Pons (tissue), 1 donor: ENCODE measurements around the gene UBAC1.
"Not testable (repeated sequence)": the region's sequence is repeated elsewhere in the genome, so short reads cannot be mapped to it uniquely, and the experiment has no call there.

ENCODE experiments used
- DNase-seq: peaks from one replicate; pipeline ENCODE4 v3.0.0-alpha.2; 2016; ENCODE audit warnings: low spot score

The UBAC1 gene

DNA sequence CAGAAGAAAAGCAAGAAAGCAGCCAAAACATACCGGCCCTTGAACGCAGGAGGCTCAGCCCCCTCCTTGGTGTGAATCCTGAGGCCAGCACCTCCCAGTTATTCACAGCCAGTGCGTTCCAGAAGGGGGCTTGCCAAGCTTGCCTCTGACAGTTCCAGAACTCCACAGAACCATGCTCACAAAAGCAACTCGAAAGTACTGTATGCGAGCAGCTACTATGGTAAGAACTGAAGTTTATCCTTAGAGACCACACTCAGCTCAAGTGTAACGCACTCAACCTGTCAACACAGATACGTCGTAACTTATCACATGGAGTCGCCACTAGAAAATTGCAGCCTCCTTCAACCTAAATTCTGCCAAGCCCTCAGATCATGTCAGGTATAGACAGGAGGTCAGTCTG lies 1.4 kb downstream of the UBAC1 start:
- DNase-seq, result no peak

DNA sequence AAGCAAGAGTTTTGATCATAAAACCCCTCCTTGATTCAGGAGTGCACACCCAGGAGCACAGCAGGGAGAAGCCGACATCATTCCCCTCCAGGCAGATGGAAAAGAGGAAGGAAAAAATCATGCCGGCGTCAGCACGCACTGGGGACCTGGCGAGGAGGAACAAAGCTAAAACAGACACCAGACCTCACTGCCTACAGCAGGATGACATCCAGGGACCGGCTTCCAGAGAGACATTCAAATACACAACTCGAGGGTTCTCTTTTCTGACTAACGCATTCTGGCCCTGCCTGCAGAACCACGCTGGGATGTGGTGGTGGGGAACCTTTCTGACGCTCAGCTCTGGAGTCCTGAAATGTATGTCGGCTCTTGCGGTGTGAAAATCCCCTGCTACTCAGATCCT lies 2.7 kb downstream of the UBAC1 start:
- peak; percentile 50 for DNase-seq

DNA sequence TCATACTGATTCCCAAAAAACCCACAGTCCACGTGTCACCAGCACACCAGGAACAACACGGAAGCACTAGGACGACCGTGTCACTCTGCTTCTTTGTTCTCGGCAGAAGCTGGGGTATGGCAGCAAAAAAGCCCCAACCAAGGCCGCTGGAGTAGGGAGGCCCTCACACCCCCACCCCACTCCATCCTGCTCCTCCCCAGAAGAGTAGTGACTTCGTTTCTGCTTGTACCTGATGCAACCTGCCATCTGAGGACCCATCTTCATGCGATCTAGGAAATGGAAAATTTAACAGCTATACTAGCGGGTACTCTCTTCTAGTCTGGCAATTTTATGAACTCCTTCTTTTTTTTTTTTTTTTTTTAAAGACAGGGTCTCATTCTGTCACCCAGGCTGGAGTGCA lies 3.7 kb downstream of the UBAC1 start:
- no peak for DNase-seq

DNA sequence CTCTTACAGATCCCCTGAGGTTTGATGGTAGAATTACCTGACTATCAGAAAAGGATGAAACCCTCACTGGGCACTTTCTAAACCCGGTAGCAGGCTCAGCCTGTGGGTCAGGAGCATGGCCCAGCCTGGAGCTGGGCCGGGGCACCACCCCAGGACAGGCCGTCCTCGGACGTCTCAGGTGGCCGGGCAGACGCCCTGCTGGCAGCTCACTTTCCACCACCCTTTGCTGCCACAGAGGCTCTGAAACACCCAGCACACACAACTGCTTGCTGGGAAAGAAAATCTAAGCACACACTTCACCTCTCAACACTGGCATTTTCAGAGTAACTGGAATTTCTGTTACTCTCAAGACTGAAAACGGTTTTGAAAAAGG lies 4.4 kb downstream of the UBAC1 start:
- DNase-seq, result no peak

DNA sequence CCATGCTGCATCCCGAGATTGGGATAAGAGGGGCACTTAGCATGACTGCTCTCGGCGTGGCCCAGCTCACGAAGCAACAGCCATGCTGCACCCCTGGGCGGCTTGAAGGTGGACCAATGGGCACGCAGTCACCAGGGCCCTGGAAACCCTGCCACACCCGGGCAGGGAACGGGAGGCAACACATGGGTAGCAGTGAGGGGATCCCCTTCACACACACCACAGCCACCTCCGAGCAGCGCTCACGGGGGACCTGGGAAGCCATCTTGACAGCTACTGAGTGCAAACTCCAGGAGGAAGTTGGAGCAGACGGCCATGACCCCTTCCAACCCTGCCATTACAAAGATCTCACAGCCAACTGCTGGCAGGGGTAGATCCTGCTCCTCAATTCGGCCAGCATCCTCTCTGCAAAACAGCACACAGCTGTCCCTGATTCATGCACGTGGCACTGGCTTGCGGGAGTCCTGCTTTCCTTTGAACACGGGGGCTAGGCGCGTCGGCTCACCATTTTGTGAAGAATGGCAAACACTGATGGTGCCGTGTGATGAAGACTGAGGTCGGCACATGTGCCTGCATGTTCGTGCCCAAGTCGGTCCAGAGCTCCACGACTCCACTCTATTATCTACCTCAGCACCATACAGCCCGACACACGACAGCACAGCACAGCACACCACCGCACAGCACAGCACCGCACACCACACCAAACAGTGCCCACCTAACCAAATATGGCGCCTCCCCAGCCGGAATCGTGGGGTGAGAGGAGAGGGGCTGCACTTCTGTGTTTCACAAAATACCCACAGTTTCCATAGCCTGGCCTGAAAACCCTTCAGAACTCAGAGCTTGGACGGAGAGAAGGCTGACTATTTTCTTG lies 5.0 kb downstream of the UBAC1 start:
- DNase-seq, result no peak

DNA sequence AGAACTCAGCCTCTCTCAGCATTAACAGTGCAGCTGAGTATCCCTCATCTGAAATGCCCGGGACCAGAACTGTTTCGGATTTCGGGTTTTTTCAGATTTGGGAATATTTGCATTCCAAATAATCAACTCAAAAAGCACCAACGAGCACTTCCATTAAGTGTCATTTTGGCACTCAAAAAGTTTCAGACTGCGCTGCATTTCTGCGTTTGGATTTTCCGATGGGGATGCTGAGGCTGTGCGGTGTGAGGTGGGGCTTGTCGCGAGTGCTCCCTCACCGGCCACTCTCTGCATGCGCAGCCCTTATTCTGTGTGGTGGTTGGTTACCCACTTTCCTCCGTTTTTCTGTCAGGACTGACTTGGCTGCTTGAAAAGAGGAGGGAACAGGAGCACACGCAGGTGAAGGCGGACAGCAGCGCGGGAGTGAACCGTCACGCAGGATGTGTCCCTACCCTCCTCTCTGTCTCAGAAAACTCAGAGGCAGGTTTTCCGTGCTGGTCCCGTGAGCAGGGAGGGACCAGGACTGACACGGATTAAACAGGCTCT lies 8.4 kb downstream of the UBAC1 start:
- DNase-seq, result no peak

DNA sequence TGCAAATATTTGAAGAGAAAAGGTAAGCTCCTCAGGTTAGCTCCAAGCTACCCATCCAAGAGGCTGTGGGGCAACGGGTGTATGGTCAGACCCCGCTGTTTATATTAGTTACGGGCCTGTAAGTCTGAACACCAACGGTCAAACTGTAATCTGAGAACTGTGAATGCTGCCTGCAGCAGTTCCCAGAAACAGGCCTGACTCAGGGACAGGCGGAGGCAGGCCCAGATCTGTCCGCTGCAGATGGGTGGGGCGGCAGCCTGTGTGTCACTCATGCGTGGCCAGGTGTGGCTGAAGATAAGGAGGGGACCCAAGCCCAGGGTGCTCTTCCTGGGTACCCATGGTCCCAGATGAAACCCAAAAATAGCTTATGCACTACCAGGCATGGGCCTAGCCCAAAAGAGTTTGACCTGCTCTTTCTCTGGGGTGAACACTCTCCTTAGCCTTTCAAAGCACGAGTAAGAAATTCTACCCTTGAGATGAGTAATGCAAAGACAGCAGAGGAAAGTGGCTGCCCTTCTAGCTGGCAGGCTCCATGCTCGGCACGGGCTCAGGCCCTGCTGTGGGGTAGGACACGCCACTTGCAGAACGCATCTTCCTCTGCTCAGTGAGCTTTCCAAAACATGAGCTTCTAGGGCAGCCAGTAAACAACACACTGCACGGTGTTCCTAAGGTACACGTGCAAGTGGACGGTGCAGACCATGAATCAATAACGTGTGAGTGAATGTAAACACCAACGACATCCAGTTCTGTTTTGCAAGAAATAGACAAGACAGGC lies 9.1 kb downstream of the UBAC1 start:
- no peak for DNase-seq

DNA sequence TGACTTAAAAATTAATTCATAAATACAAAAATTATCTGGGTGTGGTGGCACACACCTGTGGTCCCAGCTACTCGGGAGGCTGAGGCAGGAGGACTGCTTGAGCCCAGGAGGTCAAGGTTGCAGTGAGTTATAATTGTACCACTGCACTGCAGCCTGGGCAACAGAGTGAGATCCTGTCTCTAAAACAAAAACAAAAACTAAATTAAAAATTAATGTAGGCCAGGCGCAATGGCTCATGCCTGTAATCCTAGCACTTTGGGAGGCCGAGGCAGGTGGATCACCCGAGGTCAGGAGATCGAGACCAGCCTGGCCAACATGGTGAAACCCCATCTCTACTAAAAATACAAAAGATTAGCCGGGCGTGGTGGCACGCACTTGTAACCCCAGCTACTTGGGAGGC lies 9.9 kb downstream of the UBAC1 start:
- not testable (repeated sequence) for DNase-seq

DNA sequence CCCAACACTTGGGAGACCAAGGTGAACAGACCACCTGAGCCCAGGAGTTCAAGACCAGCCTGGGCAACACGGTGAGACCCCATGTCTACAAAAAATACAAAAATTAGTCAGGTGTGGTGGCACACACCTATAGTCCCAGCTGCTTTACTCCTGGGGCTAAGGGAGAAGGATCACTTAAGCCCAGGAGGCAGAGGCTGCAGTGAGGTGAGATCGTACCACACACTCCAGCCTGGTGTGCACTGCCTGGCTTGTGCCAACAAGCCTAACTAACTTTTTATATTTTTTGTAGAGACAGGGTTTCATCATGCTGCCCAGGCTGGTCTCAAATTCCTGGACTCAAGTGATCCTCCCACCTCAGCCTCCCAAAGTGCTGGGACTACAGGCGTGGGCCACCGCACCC lies 10.3 kb downstream of the UBAC1 start:
- not testable (repeated sequence) for DNase-seq

DNA sequence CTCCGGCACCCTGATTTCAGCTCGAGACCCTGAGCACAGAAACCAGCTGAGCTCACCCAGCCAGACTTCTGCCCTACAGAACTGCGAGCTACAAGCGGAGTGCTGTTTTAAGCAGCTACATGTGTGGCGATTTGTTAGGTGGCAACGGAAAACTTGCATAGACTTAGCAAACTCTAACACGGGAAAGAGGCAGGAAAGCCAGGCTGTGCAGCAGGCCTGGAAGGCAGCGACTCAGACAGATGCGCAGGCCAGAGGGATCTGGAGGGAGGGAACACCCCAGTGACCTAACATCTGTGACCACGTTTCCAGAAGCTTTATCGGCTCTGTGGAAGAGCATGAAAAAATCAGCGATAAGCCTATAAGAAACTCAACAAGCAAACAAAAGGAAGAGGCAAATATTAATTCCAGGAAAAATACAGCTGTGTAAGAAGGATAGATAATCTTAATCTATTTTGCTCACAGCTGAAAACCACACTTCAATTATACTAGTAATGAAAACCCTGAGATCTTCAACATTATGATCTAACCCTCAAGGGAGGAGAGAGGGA lies 11.0 kb downstream of the UBAC1 start:
- no peak for DNase-seq

DNA sequence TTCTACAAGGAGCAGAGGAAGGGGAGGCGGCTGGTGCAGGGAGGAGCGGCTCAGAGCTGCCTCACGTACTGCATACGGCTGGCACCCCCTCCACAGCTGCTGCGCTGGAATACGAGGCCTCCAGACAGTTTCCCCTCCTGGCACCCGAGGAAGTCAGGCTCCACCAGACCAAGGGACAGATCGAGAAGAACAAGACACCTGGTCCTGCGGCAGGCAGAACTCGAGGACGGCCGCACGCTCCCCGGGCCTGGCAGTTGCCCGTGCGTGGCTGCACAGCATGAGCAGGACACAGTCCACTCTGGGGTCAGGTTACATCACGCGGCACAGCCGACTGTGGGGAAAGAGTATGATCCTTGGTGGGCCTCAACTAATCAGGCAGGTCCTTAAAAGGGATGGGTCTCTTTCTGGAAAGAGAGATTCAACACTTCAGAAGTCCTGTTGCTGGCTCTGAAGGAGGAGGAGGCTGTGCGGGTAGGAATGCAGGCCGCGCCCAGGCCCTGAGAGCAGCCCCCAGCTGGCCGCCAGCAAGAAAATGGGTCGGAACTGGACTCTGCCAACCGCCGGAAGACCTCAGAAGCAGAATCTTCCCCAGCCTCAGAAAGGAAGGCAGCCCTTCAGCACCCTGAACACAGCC lies 11.6 kb downstream of the UBAC1 start:
- DNase-seq, result no peak

DNA sequence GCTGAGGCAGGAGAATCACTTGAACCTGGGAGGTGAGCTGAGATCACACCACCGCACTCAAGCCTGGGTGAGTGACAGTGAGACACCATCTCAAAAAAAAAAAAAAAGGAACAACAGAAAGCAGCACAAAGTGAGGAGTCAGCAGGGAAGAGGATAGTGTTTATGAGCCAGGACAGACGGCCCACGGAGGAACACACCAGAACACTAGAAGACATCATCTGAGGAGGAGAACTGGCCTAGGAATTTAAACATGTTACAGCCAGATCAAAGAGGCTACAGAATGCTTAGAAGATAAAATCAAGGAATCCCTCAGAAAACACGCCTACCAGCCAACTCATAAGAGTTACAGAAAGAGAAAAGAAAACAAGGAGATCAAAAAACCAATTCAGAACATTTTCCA lies 12.2 kb downstream of the UBAC1 start:
- no peak for DNase-seq

DNA sequence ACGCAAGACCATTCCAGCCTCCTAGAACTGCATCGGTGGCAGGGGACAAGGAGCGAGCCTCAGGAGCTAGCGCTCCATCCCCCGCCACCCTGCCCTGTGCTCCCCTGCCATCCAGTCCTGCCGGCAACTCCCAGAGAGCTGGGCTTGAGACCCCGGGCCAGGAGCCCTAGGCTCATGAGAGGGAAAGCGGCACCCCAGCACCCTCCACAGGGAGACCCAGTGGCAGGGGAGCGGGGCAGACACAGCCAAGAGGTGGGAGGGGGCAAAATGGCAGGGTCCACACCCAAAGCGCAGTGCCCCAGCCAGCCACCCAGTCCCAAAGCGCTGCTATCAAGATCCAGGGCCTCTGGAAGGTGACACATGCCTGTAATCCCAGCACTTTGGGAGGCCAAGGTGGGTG lies 12.7 kb downstream of the UBAC1 start:
- DNase-seq, result no peak

DNA sequence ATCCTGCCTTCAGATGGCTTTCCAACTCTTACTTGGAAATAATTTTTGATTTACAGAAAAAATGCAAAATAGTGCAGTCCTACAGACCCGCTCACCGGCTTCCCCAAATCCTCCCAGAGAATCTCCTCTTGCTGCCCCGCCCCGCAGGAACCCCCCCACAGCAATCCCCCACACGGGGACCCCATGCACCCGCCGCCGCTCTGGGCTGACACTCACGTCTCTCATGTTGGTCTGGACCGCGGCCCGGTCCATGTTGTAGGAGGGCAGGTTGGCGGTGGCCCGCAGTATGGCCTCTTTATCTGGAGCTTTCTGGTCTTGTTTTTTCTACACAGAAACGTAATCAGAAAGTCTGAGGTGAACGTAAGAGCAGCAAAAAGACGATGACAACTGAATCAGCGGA lies 13.6 kb downstream of the UBAC1 start:
- DNase-seq, result no peak

DNA sequence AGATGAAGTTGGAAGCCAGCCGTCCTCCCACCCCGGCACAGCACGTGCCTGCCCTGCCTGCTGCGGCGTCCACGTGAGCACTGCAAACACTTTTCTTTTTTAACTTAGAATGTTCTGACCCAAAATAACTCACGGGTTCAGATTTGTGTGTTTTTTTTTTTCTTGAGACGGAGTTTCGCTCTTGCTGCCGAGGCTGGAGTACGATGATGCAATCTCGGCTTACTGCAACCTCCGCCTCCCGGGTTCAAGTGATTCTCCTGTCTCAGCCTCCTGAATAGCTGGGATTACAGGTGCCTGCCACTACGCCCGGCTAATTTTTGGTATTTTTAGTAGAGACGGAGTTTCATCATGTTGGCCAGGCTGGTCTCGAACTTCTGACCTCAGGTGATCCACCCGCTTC lies 14.1 kb downstream of the UBAC1 start:
- DNase-seq, result not testable (repeated sequence)

DNA sequence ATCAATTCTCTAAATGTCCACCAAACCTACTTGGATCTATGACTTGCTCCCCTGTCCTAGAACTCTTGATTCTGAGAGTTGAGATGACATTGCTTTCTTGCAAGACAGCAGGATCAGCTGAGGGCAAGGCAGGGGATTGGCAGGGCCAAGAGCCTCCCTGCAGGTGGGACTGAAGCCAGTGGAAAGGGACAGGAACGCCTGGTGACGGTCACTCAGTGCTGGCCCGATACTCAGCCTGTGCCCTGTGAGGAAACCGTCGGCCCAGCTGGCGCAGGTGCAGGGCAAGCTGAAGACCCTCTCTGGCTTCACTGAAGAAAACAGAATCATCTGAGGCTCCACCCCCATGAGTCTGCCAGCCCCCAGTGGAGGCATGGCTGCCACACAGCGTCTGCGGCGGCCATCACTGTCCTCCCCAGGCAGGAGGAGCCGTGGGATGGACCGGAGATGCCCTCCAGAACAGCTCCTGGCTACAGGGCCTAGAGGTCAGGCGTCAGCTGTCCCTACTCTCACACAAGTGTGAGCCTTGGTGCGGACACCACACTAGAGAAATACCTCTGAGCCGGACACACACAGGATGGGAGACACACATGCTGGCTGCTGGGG lies 14.7 kb downstream of the UBAC1 start:
- no peak for DNase-seq

DNA sequence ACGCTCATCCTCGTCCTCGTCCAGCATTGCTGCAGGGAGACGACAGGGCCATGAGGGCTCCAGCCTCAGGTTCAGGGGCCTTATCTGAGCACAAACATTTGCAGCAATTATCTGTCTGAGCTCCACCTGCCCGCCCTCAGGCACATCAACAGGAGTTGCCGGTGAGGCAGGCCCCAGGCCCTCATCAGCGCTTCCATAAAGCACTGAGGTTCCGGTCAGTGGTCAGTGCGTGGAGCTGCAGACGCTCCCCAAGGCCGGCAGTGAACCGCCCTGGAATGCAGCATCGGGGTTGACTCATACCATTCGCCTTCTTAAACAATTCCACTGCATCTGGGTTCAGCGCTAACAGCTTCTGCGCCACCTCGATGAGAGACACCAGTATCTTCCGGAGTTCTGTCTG lies 15.2 kb downstream of the UBAC1 start:
- DNase-seq, result no peak

DNA sequence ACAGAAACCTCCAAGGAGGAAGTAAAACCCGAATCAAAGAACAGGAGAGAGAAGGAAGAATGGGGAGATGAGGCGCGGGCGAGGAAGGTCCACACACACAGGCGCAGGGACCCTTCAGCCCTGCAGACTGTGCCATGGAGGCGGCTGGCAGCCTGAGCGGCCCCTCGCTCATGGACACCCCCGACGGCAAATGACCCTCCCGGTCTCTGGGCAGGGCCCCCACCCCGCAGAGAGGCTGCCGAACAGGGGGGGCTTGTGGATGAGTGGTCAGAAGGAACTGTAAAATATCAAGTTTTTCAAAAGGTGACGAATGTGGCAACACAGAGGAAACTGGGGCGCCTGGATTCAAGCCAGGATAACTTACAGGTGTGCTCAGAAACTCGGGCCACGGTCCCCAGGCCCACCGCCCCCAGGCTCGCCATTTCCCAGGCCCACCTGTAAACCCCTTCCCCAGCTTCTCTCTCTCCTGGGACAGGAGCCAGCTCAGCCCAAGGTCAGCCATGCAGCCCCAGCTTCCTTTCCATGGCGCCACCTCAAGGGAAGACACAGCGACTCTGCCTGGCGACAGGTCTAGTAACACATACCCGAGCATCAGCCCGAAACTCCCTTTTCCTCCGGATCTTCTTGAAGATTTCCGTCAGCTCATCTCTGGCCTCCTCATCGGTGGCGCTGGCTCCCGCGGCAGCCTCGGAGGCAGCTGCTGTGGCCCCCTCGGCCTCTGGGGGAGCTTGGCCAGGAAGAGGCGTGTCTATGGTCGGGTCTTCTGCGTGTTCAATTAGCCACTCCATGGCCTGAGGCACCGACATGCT lies 16.5 kb downstream of the UBAC1 start:
- no peak for DNase-seq

DNA sequence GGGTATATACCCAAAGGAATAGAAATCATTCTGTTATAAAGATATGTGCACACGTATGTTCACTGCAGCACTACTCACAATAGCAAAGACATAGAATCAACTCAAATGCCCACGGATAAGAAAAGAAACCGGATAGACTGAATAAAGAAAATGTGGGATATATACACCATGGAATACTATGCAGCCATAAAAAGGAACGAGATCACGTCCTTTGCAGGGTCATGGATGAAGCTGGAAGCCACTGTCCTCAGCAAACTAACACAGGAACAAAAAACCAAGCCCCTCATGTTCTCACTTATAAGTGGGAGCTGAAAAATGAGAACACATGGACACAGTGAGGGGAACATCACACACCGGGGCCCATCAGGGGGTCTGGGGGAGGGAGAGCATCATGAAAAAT lies 17.6 kb downstream of the UBAC1 start:
- not testable (repeated sequence) for DNase-seq

DNA sequence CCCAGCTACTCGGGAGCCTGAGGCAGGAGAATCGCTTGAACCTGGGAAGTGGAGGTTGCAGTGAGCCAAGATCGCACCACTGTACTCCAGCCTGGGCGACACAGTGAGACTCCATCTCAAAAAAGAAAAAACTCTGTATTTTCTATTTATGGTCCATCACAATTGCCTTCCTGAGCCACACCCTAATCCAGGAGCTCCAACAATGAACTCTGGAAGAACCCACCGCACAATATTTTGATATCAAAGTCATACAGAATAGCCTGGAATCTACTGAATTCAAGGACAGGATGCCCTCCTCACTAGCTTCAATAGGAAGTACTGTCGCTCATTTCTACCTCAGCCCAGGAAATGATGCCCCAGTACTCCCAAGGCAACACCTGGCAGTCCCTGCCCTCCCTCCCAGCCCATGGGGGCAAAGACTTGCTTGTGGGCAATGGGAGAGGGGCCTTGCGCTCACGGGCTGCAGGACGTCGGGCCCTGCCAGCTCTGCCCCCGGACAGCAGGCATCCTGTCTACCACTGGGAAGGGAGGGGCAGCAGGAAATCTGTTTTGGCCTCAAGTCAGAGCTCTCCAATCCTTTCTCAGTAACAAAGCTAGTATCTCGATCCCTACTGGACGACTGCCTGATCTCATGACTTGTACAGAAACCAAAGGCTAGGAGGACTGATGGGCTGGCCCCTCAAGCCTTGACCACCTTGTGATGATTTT lies 19.7 kb downstream of the UBAC1 start:
- no peak for DNase-seq
